Neutrophil (primary cell): ENCODE data around the gene PDGFD.

Experiments
- H3K27ac ChIP-seq: fragments of 200-600 bp; sonication (generic); 2 replicates; pipeline ENCODE4 v1.5.1; 2016; ENCODE audit warnings: mild to moderate bottlenecking, moderate library complexity
- H3K27me3 ChIP-seq: fragments of 200-600 bp; sonication (generic); 2 replicates; pipeline ENCODE4 v1.6.0; 2016; ENCODE audit warnings: mild to moderate bottlenecking
- H3K36me3 ChIP-seq: fragments of 200-600 bp; sonication (generic); 2 replicates; pipeline ENCODE4 v1.5.1; 2017
- H3K4me1 ChIP-seq, 2 experiments: fragments of 200-600 bp in 1 of 2; sonication (generic) in 1 of 2; 1 replicate in 1 of 2; 2 replicates in 1 of 2; pipeline versions ENCODE4 v1.5.1 to v1.6.1; 2013 to 2016; ENCODE audit warnings: low read depth in 1 of 2, low read length in 1 of 2, mild to moderate bottlenecking in 1 of 2, moderate library complexity in 1 of 2; ENCODE audit not compliant: control insufficient read depth in 1 of 2, insufficient read depth in 1 of 2
- H3K4me3 ChIP-seq, 2 experiments: fragments of 200-600 bp in 1 of 2; sonication (generic) in 1 of 2; 1 replicate in 1 of 2; 2 replicates in 1 of 2; pipeline ENCODE4 v1.5.1; 2013 to 2016; ENCODE audit warnings: low read depth in 1 of 2, low read length in 1 of 2, mild to moderate bottlenecking in 1 of 2, moderate library complexity in 1 of 2
- H3K9me3 ChIP-seq: fragments of 200-600 bp; sonication (generic); 2 replicates; pipeline ENCODE4 v1.5.1; 2016
- TF ChIP-seq, protein P1 (sequence below): fragments of 200-600 bp; sonication (generic); IDR thresholded peaks from 2 replicates; pipeline ENCODE4 v1.5.1; 2016; ENCODE audit warnings: antibody characterized with exemption

Gene PDGFD

GRCh38 chr11:103904324-103904667 lies 259.7 kb downstream of the PDGFD start:
- H3K4me1 ChIP-seq: peaks cover 29 to 32% of the 10 kb centered on the region in 2 experiments
- H3K36me3 ChIP-seq: no peaks in the 10 kb centered on the region
- no peak overlapping the region for H3K27ac ChIP-seq
- H3K27me3 ChIP-seq: no peaks in the 10 kb centered on the region
- no peak overlapping the region for H3K4me3 ChIP-seq
- TF ChIP-seq, protein P1, sequence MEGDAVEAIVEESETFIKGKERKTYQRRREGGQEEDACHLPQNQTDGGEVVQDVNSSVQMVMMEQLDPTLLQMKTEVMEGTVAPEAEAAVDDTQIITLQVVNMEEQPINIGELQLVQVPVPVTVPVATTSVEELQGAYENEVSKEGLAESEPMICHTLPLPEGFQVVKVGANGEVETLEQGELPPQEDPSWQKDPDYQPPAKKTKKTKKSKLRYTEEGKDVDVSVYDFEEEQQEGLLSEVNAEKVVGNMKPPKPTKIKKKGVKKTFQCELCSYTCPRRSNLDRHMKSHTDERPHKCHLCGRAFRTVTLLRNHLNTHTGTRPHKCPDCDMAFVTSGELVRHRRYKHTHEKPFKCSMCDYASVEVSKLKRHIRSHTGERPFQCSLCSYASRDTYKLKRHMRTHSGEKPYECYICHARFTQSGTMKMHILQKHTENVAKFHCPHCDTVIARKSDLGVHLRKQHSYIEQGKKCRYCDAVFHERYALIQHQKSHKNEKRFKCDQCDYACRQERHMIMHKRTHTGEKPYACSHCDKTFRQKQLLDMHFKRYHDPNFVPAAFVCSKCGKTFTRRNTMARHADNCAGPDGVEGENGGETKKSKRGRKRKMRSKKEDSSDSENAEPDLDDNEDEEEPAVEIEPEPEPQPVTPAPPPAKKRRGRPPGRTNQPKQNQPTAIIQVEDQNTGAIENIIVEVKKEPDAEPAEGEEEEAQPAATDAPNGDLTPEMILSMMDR: no peak
- H3K9me3 ChIP-seq: no peaks in the 10 kb centered on the region

DNA sequence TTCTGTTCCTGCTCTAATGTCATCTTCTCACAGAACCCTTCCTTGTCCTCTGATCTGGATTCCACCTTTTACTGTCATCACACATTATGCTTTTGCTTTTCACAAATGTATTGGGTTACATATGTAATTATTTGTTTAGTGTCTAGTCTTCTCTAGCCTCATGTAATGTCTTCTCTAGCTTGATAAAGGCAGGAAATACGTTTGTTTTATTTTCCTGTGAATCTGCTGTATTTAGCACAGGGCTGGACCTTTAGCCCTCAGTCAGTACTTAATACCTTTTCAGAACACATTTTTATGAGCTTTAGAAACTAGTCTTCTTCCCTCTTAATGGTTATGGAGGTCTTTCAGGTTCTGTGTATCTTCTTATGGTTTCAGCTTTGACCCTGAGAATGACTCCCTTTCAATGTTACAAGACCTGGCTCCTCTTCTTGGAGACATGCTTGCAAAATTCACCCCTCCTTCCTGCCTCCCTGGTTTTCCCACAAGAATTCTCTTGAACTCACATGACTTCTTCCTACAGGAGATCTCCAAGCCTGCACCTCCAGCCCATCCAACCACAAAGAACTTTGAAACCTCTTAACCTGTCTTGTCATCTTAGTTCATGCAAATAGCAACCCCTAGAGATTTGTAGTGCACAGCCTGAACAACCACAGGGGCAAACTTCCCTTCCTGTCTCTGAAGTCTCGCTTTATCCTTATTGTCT lies 260.2 kb downstream of the PDGFD start:
- Histone ChIP-seq H3K27me3 (no peaks in the 10 kb centered on the region), H3K9me3 (no peaks in the 10 kb centered on the region), H3K27ac (no peak overlapping the region), H3K4me1 (peaks cover 29 to 32% of the 10 kb centered on the region in 2 experiments), H3K36me3 (no peaks in the 10 kb centered on the region), H3K4me3 (no peak overlapping the region)
- TF ChIP-seq, protein P1: no peak

DNA sequence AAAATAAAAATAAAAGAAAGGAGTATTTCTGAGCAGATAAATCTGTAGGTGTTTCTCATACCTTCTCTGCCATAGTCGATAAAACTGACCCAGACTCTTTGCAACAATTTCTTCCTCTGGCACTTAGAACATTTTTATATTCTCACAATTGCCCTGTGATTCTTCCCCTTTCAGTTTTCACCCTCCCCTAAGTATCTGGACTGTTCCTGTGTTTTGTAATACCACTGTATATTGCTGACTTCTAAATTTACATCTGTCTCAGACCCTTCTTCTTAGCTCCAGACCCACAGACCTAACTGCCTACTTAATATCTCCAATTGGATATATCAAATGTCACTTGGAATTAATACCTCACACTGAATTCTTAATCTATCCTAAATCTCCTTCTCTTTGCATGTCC lies 261.0 kb downstream of the PDGFD start:
- Histone ChIP-seq H3K4me3 (no peak overlapping the region), H3K36me3 (no peaks in the 10 kb centered on the region), H3K27ac (no peak overlapping the region), H3K4me1 (peaks cover 26 to 29% of the 10 kb centered on the region in 2 experiments), H3K27me3 (no peaks in the 10 kb centered on the region), H3K9me3 (no peaks in the 10 kb centered on the region)
- TF ChIP-seq, protein P1: no peak

GRCh38 chr11:103901656-103902055 lies 262.3 kb downstream of the PDGFD start:
- no peaks in the 10 kb centered on the region for H3K27me3 ChIP-seq
- H3K4me1 ChIP-seq: peaks cover 13 to 15% of the 10 kb centered on the region in 2 experiments
- H3K4me3 ChIP-seq: no peak overlapping the region
- no peaks in the 10 kb centered on the region for H3K36me3 ChIP-seq
- TF ChIP-seq, protein P1: no peak
- H3K27ac ChIP-seq: no peak overlapping the region
- H3K9me3 ChIP-seq: no peaks in the 10 kb centered on the region

GRCh38 chr11:103898577-103899336 lies 265.2 kb downstream of the PDGFD start:
- H3K27ac ChIP-seq: no peak overlapping the region
- peaks cover 0 to 2% of the 10 kb centered on the region in 2 experiments for H3K4me1 ChIP-seq
- H3K36me3 ChIP-seq: no peaks in the 10 kb centered on the region
- peaks cover 3% of the 10 kb centered on the region for H3K27me3 ChIP-seq
- TF ChIP-seq, protein P1: no peak
- no peaks in the 10 kb centered on the region for H3K9me3 ChIP-seq
- no peak overlapping the region for H3K4me3 ChIP-seq
